HuH-7.5 (cell line): ENCODE results near the gene HDAC4.

ENCODE experiments used
- DNase-seq: peaks from one replicate; pipeline ENCODE4 v3.0.0; 2011; ENCODE audit warnings: low spot score

Gene HDAC4

GRCh38 chr2:239140346-239141020 lies 260.3 kb downstream of the HDAC4 start:
- DNase-seq, result no peak

GRCh38 chr2:239139566-239139965 lies 261.3 kb downstream of the HDAC4 start:
- no peak for DNase-seq

- no peak for DNase-seq
These were observed 261.7 kb downstream of the HDAC4 start for GRCh38 chr2:239139101-239139500.

- no peak for DNase-seq
These were observed 262.2 kb downstream of the HDAC4 start for GRCh38 chr2:239138610-239139009.

GRCh38 chr2:239137898-239138283 lies 262.9 kb downstream of the HDAC4 start:
- DNase-seq, result no peak

GRCh38 chr2:239137165-239137897 lies 263.5 kb downstream of the HDAC4 start:
- DNase-seq, result no peak

- no peak for DNase-seq
These were observed 264.1 kb downstream of the HDAC4 start for GRCh38 chr2:239136762-239137161.

GRCh38 chr2:239136203-239136602 lies 264.6 kb downstream of the HDAC4 start:
- DNase-seq, result no peak

GRCh38 chr2:239135531-239135930 lies 265.3 kb downstream of the HDAC4 start:
- DNase-seq, result no peak

GRCh38 chr2:239133945-239134570 lies 266.8 kb downstream of the HDAC4 start:
- no peak for DNase-seq

- no peak for DNase-seq
These were observed 268.0 kb downstream of the HDAC4 start for GRCh38 chr2:239132786-239133185.

- no peak for DNase-seq
These were observed 268.6 kb downstream of the HDAC4 start for GRCh38 chr2:239132156-239132709.

- DNase-seq, result no peak
These were observed 269.3 kb downstream of the HDAC4 start for GRCh38 chr2:239131521-239131920.

GRCh38 chr2:239130786-239131325 lies 270.0 kb downstream of the HDAC4 start:
- no peak for DNase-seq

- no peak for DNase-seq
These were observed 270.8 kb downstream of the HDAC4 start for GRCh38 chr2:239130041-239130440.

- no peak for DNase-seq
These were observed 271.5 kb downstream of the HDAC4 start for GRCh38 chr2:239129147-239129920.

- DNase-seq, result no peak
These were observed 272.1 kb downstream of the HDAC4 start for GRCh38 chr2:239128706-239129105.

- DNase-seq, result no peak
These were observed 273.3 kb downstream of the HDAC4 start for GRCh38 chr2:239127513-239127912.

- DNase-seq, result no peak
These were observed 274.8 kb downstream of the HDAC4 start for GRCh38 chr2:239125726-239126675.

- DNase-seq, result no peak
These were observed 276.5 kb downstream of the HDAC4 start for GRCh38 chr2:239124152-239124899.
